Heart left ventricle (tissue), 16 donors: ENCODE data around the gene HDAC4. TPM values are rescaled to one million over a fixed set of nuclear protein-coding genes. Genes with fewer than 3 reads are reported as not detected.

Source experiments
- ATAC-seq, 4 donors: fragments of 200-7000 bp; cut with Tn5 transposase; one replicate each; pipeline ENCODE4 v1.9.1; 2020 to 2022; ENCODE audit warnings: moderate library complexity in 4 of 4, mild to moderate bottlenecking in 3 of 4, moderate number of reproducible peaks in 1 of 4
- DNase-seq, 5 donors: peaks; one replicate each; pipeline ENCODE4 v3.0.0-alpha.2; 2020
- H3K27ac ChIP-seq, 12 donors: fragments of 200-600 bp; sonication (generic) in 4 of 12; one replicate each; pipeline versions ENCODE4 v1.5.0 to v1.8.0; 2016 to 2022; ENCODE audit warnings: mild to moderate bottlenecking in 2 of 12
- H3K27me3 ChIP-seq, 9 donors: fragments of 200-600 bp; sonication (generic) in 2 of 9; one replicate each; pipeline versions ENCODE4 v1.5.1 to v1.8.0; 2016 to 2022; ENCODE audit warnings: mild to moderate bottlenecking in 3 of 9
- H3K36me3 ChIP-seq, 9 donors: fragments of 200-600 bp; sonication (generic) in 2 of 9; one replicate each; pipeline versions ENCODE4 v1.5.0 to v1.8.0; 2018 to 2022; ENCODE audit warnings: mild to moderate bottlenecking in 2 of 9
- H3K4me1 ChIP-seq, 12 donors: fragments of 200-600 bp; sonication (generic) in 4 of 12; one replicate each; pipeline versions ENCODE4 v1.5.0 to v1.8.0; 2016 to 2022; ENCODE audit warnings: mild to moderate bottlenecking in 3 of 12
- H3K4me3 ChIP-seq, 12 donors: fragments of 200-600 bp; sonication (generic) in 4 of 12; one replicate each; pipeline versions ENCODE4 v1.5.0 to v1.8.0; 2017 to 2022; ENCODE audit warnings: mild to moderate bottlenecking in 9 of 12, moderate library complexity in 4 of 12
- H3K9me3 ChIP-seq, 12 donors: fragments of 200-600 bp; sonication (generic) in 4 of 12; one replicate each; pipeline versions ENCODE4 v1.5.0 to v1.8.0; 2016 to 2022; ENCODE audit warnings: mild to moderate bottlenecking in 1 of 12
- CTCF ChIP-seq, 12 donors: fragments of 200-600 bp; sonication (generic) in 4 of 12; IDR thresholded peaks; one replicate each; pipeline versions ENCODE4 v1.5.0 to v1.8.0; 2018 to 2022; ENCODE audit warnings: antibody characterized with exemption in 12 of 12, mild to moderate bottlenecking in 5 of 12
- POLR2A ChIP-seq, 2 donors: fragments of 450-650 bp; IDR thresholded peaks; one replicate each; pipeline ENCODE4 v1.6.1; 2017; ENCODE audit warnings: antibody characterized with exemption in 2 of 2, mild to moderate bottlenecking in 2 of 2, moderate library complexity in 2 of 2
- WGBS, 4 donors: extraction: QIAGEN DNeasy Blood & Tissue Kit in 2 of 4; methylation state at CpG; one replicate each; pipeline versions ENCODE4 v1.1.5 to v1.1.7; 2013 to 2018; 5-methylcytosine and 5-hydroxymethylcytosine counted together
- intact Hi-C, 10 donors: fragments of 100-400 bp; cut with DNase I; formaldehyde crosslinking; loops; one replicate each; pipeline versions ENCODE4 v1.11.1 to v1.14.2; 2022
- polyA plus RNA-seq, 2 donors: library from polyadenylated mRNA; stranded (reverse); fragments of 200-250 nt; gene quantifications; one replicate each; pipeline ENCODE4 v1.2.3, GENCODE V29; 2013
- total RNA-seq, 9 donors: library from RNA; depleted of rRNA in 2 of 9; stranded (reverse); fragments of >200 nt in 2 of 9; fragmentation: NEBNext Ultra II Directional in 3 of 9; extraction: Animal tissue kit (Norgen Biotek cat#: 25700) in 3 of 9; gene quantifications; one replicate each; pipeline versions ENCODE4 v1.1.0 to v1.2.4, GENCODE V29; 2016 to 2023
- donor health status: ischemic (EF 13 %, LVEDD 7.1; RV severe dilation, severe dysfunction).
- donor health status: healthy with polysubstance abuse.
- donor health status: DM: no; HTN: yes; CAD: no.
- donor health status: DM: no; HTN: no; CAD: no.
- donor health status: ischemic (EF 25% LVEDD 6.9; RV normal size, moderate dysfunction).
- donor health status: ischemic (EF 25% LVEDD 5.7; RV mildly dilated, moderate dysfunction).
- donor health status: healthy.
- donor health status: DM: yes; HTN: yes; CAD: no.
- donor health status: ischemic (EF 35%, LVEDD 5.7; RV mildly dilated, moderate dysfunction).
- donor health status: nonischemic (EF 11% LVEDD 7.7; RV severe dilation, severe dysfunction).
- donor health status: DM: yes; HTN: yes; CAD: no.
- donor health status: PGD.
- donor health status: ischemic (EF 29% LVEDD 5.4; RV normal size, mild dysfunction).
- donor health status: nonischemic (EF 23%, LVEDD 6.1; RV moderate dilation, normal function).

Gene HDAC4
- total and polyA plus RNA-seq, 11 donors, result 13.9 to 37.6 (median 27.5) TPM

GRCh38 chr2:239305771-239306170, 95.0 kb downstream of the HDAC4 start:
- H3K9me3 ChIP-seq, result no peaks in the 10 kb centered on the region
- peak overlapping the region in 6 of 12 donors; percentile 7 to 90 (median 46) for H3K27ac ChIP-seq

GRCh38 chr2:239305222-239305575, 95.6 kb downstream of the HDAC4 start:
- Histone ChIP-seq H3K36me3 (no peaks in the 10 kb centered on the region), H3K4me3 (no peak overlapping the region), H3K27me3 (no peaks in the 10 kb centered on the region), H3K27ac (peak overlapping the region in 11 of 12 donors; percentile 24 to 90 (median 54)), H3K9me3 (no peaks in the 10 kb centered on the region), H3K4me1 (peaks cover 6 to 95% (median 65%) of the 10 kb centered on the region in 12 donors)
- no peak for TF ChIP-seq CTCF (IDR thresholded peaks at IDR 0.05)
- no peak for TF ChIP-seq POLR2A (IDR thresholded peaks at IDR 0.05)
- intact Hi-C loops, result loop anchor here in 3 of 10 donors (5.0 kb wide), 3 partner anchors 53 to 78 kb away; no protein-coding TSS in a partner anchor
- ATAC-seq (peak in 1 of 4 donors; percentile 15), DNase-seq (peak in 1 of 5 donors; percentile 15)
- WGBS, 4 donors, result 57 to 79% (median 75%) methylated on average over 11 of the region's 11 CpGs

More at GRCh38 chr2:239305771-239306170, 95.0 kb downstream of the HDAC4 start:
- no peak overlapping the region for H3K4me3 ChIP-seq
- intact Hi-C loops, result loop anchor here in 3 of 10 donors (5.0 kb wide), 3 partner anchors 53 to 78 kb away; no protein-coding TSS in a partner anchor
- H3K4me1 ChIP-seq, result peaks cover 6 to 95% (median 68%) of the 10 kb centered on the region in 12 donors
- no peak for TF ChIP-seq CTCF (IDR thresholded peaks at IDR 0.05)
- no peak for TF ChIP-seq POLR2A (IDR thresholded peaks at IDR 0.05)
- 81 to 94% (median 90%) methylated on average over 12 of the region's 12 CpGs for WGBS, 4 donors
- no peak for ATAC-seq
- no peaks in the 10 kb centered on the region for H3K36me3 ChIP-seq
- no peak for DNase-seq
- no peaks in the 10 kb centered on the region for H3K27me3 ChIP-seq

- Histone ChIP-seq H3K4me1 (peaks cover 5 to 92% (median 61%) of the 10 kb centered on the region in 12 donors), H3K27ac (peak overlapping the region in 11 of 12 donors; percentile 24 to 90 (median 54)), H3K4me3 (no peak overlapping the region), H3K36me3 (no peaks in the 10 kb centered on the region), H3K9me3 (no peaks in the 10 kb centered on the region), H3K27me3 (no peaks in the 10 kb centered on the region)
- 83 to 87% (median 85%) methylated on average over 16 of the region's 16 CpGs for WGBS, 4 donors
- TF ChIP-seq CTCF (IDR thresholded peaks at IDR 0.05), result no peak
- TF ChIP-seq POLR2A (IDR thresholded peaks at IDR 0.05), result no peak
- intact Hi-C loops, result loop anchor here in 3 of 10 donors (5.0 kb wide), 3 partner anchors 52 to 77 kb away; no protein-coding TSS in a partner anchor
- DNase-seq (peak in 1 of 5 donors; percentile 17), ATAC-seq (no peak)
These were observed 96.1 kb downstream of the HDAC4 start for GRCh38 chr2:239304533-239305221.

- H3K27ac ChIP-seq, result peak overlapping the region in 9 of 12 donors; percentile 6 to 90 (median 54)
- ATAC-seq (no peak), DNase-seq (peak in 1 of 5 donors; percentile 15)
- H3K36me3 ChIP-seq, result no peaks in the 10 kb centered on the region
- no peaks in the 10 kb centered on the region for H3K27me3 ChIP-seq
- H3K4me3 ChIP-seq, result no peak overlapping the region
- intact Hi-C loops, result no loop called here
- WGBS, 4 donors, result 85 to 87% (median 86%) methylated on average over 21 of the region's 21 CpGs
- no peaks in the 10 kb centered on the region for H3K9me3 ChIP-seq
- no peak for TF ChIP-seq CTCF (IDR thresholded peaks at IDR 0.05)
- no peak for TF ChIP-seq POLR2A (IDR thresholded peaks at IDR 0.05)
- H3K4me1 ChIP-seq, result peaks cover 0 to 87% (median 54%) of the 10 kb centered on the region in 12 donors
These were observed 96.9 kb downstream of the HDAC4 start for GRCh38 chr2:239303711-239304532.
